Mesendoderm (in vitro differentiated cells): ENCODE data around the gene DCAF4L1. TPM values are rescaled to one million over a fixed set of nuclear protein-coding genes. Genes with fewer than 3 reads are reported as not detected.

Experiments
- DNase-seq: peaks from one replicate; pipeline ENCODE4 v3.0.0; 2013
- H2AK5ac ChIP-seq: 2 replicates; pipeline ENCODE4 v1.6.1; 2013; ENCODE audit warnings: low read length, inconsistent platforms
- H2BK120ac ChIP-seq: 2 replicates; pipeline ENCODE4 v1.6.1; 2013; ENCODE audit warnings: low read depth, mild to moderate bottlenecking, low read length, moderate library complexity, mixed read lengths
- H2BK15ac ChIP-seq: replicated peaks from 2 replicates; pipeline ENCODE4 v1.6.1; 2013; ENCODE audit warnings: low read depth, mild to moderate bottlenecking, moderate library complexity
- H2BK5ac ChIP-seq: 2 replicates; pipeline ENCODE4 v1.6.1; 2013; ENCODE audit warnings: low read length, inconsistent platforms
- H3K18ac ChIP-seq: 2 replicates; pipeline ENCODE4 v1.6.1; 2013; ENCODE audit warnings: mild to moderate bottlenecking, low read length, mixed read lengths
- H3K23ac ChIP-seq: one replicate; pipeline ENCODE4 v1.6.1; 2013; ENCODE audit warnings: low read length
- H3K27ac ChIP-seq: 2 replicates; pipeline ENCODE4 v1.5.1; 2013; ENCODE audit warnings: low read depth, mild to moderate bottlenecking, inconsistent platforms, low read length, moderate library complexity
- H3K27me3 ChIP-seq: 2 replicates; pipeline ENCODE4 v1.6.1; 2013; ENCODE audit warnings: low read length, control low read depth, mild to moderate bottlenecking, inconsistent platforms; ENCODE audit not compliant: insufficient read depth, poor library complexity
- H3K36me3 ChIP-seq: 2 replicates; pipeline ENCODE4 v1.6.1; 2013; ENCODE audit warnings: low read length, inconsistent platforms; ENCODE audit not compliant: control insufficient read depth, insufficient read depth
- H3K4ac ChIP-seq: one replicate; pipeline ENCODE4 v1.6.1; 2013; ENCODE audit warnings: low read depth, mild to moderate bottlenecking, low read length, moderate library complexity
- H3K4me1 ChIP-seq: 2 replicates; pipeline ENCODE4 v1.6.1; 2013; ENCODE audit warnings: low read depth, low read length, inconsistent platforms; ENCODE audit not compliant: control insufficient read depth
- H3K4me2 ChIP-seq: 2 replicates; pipeline ENCODE4 v1.6.1; 2013; ENCODE audit warnings: low read length
- H3K4me3 ChIP-seq: 2 replicates; pipeline ENCODE4 v1.5.1; 2013; ENCODE audit warnings: mild to moderate bottlenecking, low read length
- H3K56ac ChIP-seq: one replicate; pipeline ENCODE4 v1.6.1; 2013; ENCODE audit warnings: low read length
- H3K79me1 ChIP-seq: 2 replicates; pipeline ENCODE4 v1.6.1; 2013; ENCODE audit warnings: low read length, inconsistent platforms
- H3K79me2 ChIP-seq: 2 replicates; pipeline ENCODE4 v1.6.1; 2013; ENCODE audit warnings: mild to moderate bottlenecking, low read length; ENCODE audit not compliant: control insufficient read depth, insufficient read depth
- H3K9ac ChIP-seq: 2 replicates; pipeline ENCODE4 v1.6.1; 2013; ENCODE audit warnings: low read length, inconsistent platforms
- H4K5ac ChIP-seq: one replicate; pipeline ENCODE4 v1.6.1; 2013; ENCODE audit warnings: low read length
- H4K8ac ChIP-seq: one replicate; pipeline ENCODE4 v1.6.1; 2013; ENCODE audit warnings: low read depth, mild to moderate bottlenecking, control low read depth, low read length, moderate library complexity
- WGBS: extraction: QIAGEN DNeasy Blood & Tissue Kit; methylation state at CpG from one replicate; pipeline ENCODE4 v1.1.7; 2013; ENCODE audit warnings: low lambda C conversion rate, missing lambda C conversion rate; ENCODE audit not compliant: insufficient coverage; ENCODE audit errors: extremely low coverage; 5-methylcytosine and 5-hydroxymethylcytosine counted together
- polyA plus RNA-seq, 2 experiments: library from polyadenylated mRNA; stranded (reverse); fragments of 200-250 nt; gene quantifications; one replicate each; pipeline ENCODE4 v1.2.3, GENCODE V29; 2013

Gene DCAF4L1
- polyA plus RNA-seq (2013, experiment 1 of 2), result 0.10 TPM
- 0.10 TPM for polyA plus RNA-seq (2013, experiment 2 of 2)

- no peak within 1 kb of the TSS for H2BK15ac ChIP-seq
Measured at GRCh38 chr4:41981456-41981855, at the start of gene DCAF4L1. TSS of gene DCAF4L1 (plus strand) at chr4:41981756. CDS start at chr4:41981793, 37 bp downstream.

GRCh38 chr4:41932988-41933387 lies 48.6 kb upstream of the DCAF4L1 start:
- Histone ChIP-seq H2BK5ac (no peak overlapping the region), H4K8ac (no peak overlapping the region), H2BK15ac (no peak overlapping the region), H3K79me2 (peaks cover 16% of the 10 kb centered on the region), H3K27me3 (no peaks in the 10 kb centered on the region), H3K18ac (no peak overlapping the region), H3K56ac (no peak overlapping the region), H3K4ac (no peak overlapping the region), H3K4me3 (no peak overlapping the region), H2AK5ac (no peak overlapping the region), H3K27ac (no peak overlapping the region), H2BK120ac (no peak overlapping the region), H3K79me1 (peaks cover 1% of the 10 kb centered on the region), H3K9ac (no peak overlapping the region), H3K4me1 (no peaks in the 10 kb centered on the region), H3K4me2 (no peak overlapping the region), H3K36me3 (no peaks in the 10 kb centered on the region), H3K23ac (no peak overlapping the region), H4K5ac (no peak overlapping the region)
- WGBS, result no CpG with 5 or more reads among the region's 3 CpGs
- no peak for DNase-seq

More at GRCh38 chr4:41981456-41981855, at the start of gene DCAF4L1:
- Histone ChIP-seq H3K18ac (no peak within 1 kb of the TSS), H3K27me3 (no peaks in the 10 kb centered on the region), H3K4me2 (no peak within 1 kb of the TSS), H2AK5ac (no peak within 1 kb of the TSS), H4K8ac (no peak within 1 kb of the TSS), H3K9ac (no peak within 1 kb of the TSS), H3K79me2 (no peaks in the 10 kb centered on the region), H3K4me3 (no peak within 1 kb of the TSS), H3K27ac (no peak within 1 kb of the TSS), H3K36me3 (no peaks in the 10 kb centered on the region), H3K23ac (no peak within 1 kb of the TSS), H2BK5ac (no peak within 1 kb of the TSS), H4K5ac (no peak within 1 kb of the TSS), H2BK120ac (no peak within 1 kb of the TSS), H3K4ac (no peak within 1 kb of the TSS), H3K4me1 (no peaks in the 10 kb centered on the region), H3K56ac (no peak within 1 kb of the TSS), H3K79me1 (no peaks in the 10 kb centered on the region)
- DNase-seq, result no peak
- no CpG with 5 or more reads among the region's 12 CpGs for WGBS

- H3K4ac ChIP-seq, result no peak overlapping the region
- no peak overlapping the region for H2BK15ac ChIP-seq
- H4K5ac ChIP-seq, result no peak overlapping the region
- H2BK5ac ChIP-seq, result no peak overlapping the region
- H3K27me3 ChIP-seq, result no peaks in the 10 kb centered on the region
- no peak overlapping the region for H3K4me3 ChIP-seq
- H3K27ac ChIP-seq, result no peak overlapping the region
- no CpG with 5 or more reads among the region's 10 CpGs for WGBS
- no peaks in the 10 kb centered on the region for H3K4me1 ChIP-seq
- H3K79me2 ChIP-seq, result peaks cover 17% of the 10 kb centered on the region
- no peak overlapping the region for H3K18ac ChIP-seq
- no peak overlapping the region for H2AK5ac ChIP-seq
- peaks cover 1% of the 10 kb centered on the region for H3K79me1 ChIP-seq
- H3K23ac ChIP-seq, result no peak overlapping the region
- H3K4me2 ChIP-seq, result no peak overlapping the region
- H4K8ac ChIP-seq, result no peak overlapping the region
- H3K56ac ChIP-seq, result no peak overlapping the region
- no peaks in the 10 kb centered on the region for H3K36me3 ChIP-seq
- no peak for DNase-seq
- H2BK120ac ChIP-seq, result no peak overlapping the region
- H3K9ac ChIP-seq, result no peak overlapping the region
Measured at GRCh38 chr4:41933997-41934503, 47.5 kb upstream of the DCAF4L1 start.

GRCh38 chr4:41934514-41934900 lies 47.0 kb upstream of the DCAF4L1 start:
- no peak for DNase-seq
- no peak overlapping the region for H3K56ac ChIP-seq
- H2BK5ac ChIP-seq, result no peak overlapping the region
- no peak overlapping the region for H3K23ac ChIP-seq
- H3K9ac ChIP-seq, result no peak overlapping the region
- no peaks in the 10 kb centered on the region for H3K27me3 ChIP-seq
- H3K79me2 ChIP-seq, result peaks cover 19% of the 10 kb centered on the region
- no peak overlapping the region for H2BK15ac ChIP-seq
- no peak overlapping the region for H3K18ac ChIP-seq
- H4K5ac ChIP-seq, result no peak overlapping the region
- no peak overlapping the region for H3K27ac ChIP-seq
- no peaks in the 10 kb centered on the region for H3K36me3 ChIP-seq
- H3K4me3 ChIP-seq, result no peak overlapping the region
- no peak overlapping the region for H4K8ac ChIP-seq
- no peaks in the 10 kb centered on the region for H3K4me1 ChIP-seq
- no peak overlapping the region for H2AK5ac ChIP-seq
- WGBS, result no CpG with 5 or more reads among the region's 9 CpGs
- H2BK120ac ChIP-seq, result no peak overlapping the region
- no peak overlapping the region for H3K4ac ChIP-seq
- no peak overlapping the region for H3K4me2 ChIP-seq
- H3K79me1 ChIP-seq, result peaks cover 1% of the 10 kb centered on the region

GRCh38 chr4:41934901-41935651 lies 46.5 kb upstream of the DCAF4L1 start, which contains the start of gene TMEM33:
TSS of gene TMEM33 (plus strand) at chr4:41935429. CDS start at chr4:41935485, 56 bp downstream.
- Histone ChIP-seq H2AK5ac (no peak within 1 kb of the TSS), H3K4me3 (peak within 1 kb of the TSS; percentile 97), H3K79me2 (peaks cover 19% of the 10 kb centered on the region), H3K27ac (peak within 1 kb of the TSS; percentile 94), H3K27me3 (no peaks in the 10 kb centered on the region), H3K23ac (peak within 1 kb of the TSS; percentile 72), H3K4me1 (no peaks in the 10 kb centered on the region), H2BK120ac (no peak within 1 kb of the TSS), H3K18ac (peak within 1 kb of the TSS; percentile 72), H2BK15ac (no peak within 1 kb of the TSS), H2BK5ac (no peak within 1 kb of the TSS), H4K5ac (no peak within 1 kb of the TSS), H3K9ac (peak within 1 kb of the TSS; percentile 93), H3K79me1 (peaks cover 1% of the 10 kb centered on the region), H3K4me2 (peak within 1 kb of the TSS; percentile 78), H3K36me3 (no peaks in the 10 kb centered on the region), H3K56ac (peak within 1 kb of the TSS; percentile 96), H4K8ac (no peak within 1 kb of the TSS), H3K4ac (peak within 1 kb of the TSS; percentile 63)
- peak; percentile 96 for DNase-seq
- whole genome bisulfite sequencing, result no CpG with 5 or more reads among the region's 49 CpGs
